HG02678 (cell line): ENCODE data around the gene EMID1.

Source experiments
- ATAC-seq: cut with Tn5 transposase; IDR thresholded peaks from one replicate; pipeline ENCODE4 v1.9.1; 2021; ENCODE audit warnings: mild to moderate bottlenecking, moderate library complexity; ENCODE audit not compliant: unreplicated experiment

The EMID1 gene

DNA sequence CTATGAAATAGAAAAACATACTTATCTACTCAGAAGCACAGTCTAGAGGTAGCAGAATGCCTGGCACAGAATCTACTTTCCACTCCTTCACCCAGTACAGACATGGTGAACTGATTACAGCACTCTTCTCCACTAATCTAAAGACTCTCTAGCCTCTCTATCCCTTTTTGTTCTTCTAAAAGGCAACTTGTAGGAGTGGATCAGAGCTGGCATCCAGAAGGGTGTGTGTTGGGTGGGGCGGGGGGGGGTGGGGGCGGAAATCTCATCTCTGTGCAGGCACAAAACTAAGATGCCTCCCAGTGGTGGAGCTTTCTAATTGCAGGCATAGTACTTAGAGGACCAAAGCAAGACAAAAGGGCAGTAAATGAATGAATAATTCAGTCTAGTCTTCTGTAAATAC is 11.5 kb upstream of the EMID1 start:
- ATAC-seq = no peak

DNA sequence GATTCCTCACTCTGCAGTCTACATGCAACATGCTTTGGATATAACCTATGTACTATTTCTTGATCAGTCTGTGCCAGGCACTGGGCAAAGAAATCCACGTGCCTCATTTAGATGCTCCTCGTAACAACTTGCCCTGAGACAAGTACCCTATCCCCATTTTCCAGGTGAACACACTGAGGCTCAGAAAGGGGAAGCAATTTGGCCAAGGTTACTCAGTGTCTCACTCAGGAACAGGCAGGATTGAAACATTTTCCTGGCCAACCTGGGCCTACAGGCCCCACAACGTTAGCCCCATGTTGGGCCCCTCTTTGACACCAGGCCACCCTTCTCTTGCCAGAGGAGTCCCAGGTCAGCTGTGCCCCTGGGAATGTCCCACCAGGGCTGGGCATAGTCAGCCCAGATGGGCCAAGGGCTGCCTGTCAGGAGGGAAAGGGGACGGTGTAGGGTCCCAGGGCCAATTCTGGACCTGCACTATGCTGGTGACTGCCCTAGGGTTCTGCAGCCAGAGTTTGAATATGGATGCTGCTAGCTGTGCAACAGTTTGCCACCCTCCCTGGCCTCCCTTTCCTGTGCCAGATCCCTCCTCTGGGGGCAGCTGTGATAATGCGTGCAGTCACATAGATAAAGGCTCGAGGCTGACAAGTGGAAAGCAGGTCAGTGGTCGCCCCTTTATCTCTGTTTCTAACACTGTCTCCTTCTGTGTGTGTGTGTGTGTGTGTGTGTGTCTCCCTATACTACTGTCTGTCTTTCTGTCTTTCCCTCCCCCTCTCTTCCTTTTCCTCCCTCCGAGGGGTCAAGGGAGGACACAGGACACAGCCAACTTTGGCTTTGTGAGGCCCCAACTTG is 10.4 kb upstream of the EMID1 start:
- no peak for ATAC-seq

DNA sequence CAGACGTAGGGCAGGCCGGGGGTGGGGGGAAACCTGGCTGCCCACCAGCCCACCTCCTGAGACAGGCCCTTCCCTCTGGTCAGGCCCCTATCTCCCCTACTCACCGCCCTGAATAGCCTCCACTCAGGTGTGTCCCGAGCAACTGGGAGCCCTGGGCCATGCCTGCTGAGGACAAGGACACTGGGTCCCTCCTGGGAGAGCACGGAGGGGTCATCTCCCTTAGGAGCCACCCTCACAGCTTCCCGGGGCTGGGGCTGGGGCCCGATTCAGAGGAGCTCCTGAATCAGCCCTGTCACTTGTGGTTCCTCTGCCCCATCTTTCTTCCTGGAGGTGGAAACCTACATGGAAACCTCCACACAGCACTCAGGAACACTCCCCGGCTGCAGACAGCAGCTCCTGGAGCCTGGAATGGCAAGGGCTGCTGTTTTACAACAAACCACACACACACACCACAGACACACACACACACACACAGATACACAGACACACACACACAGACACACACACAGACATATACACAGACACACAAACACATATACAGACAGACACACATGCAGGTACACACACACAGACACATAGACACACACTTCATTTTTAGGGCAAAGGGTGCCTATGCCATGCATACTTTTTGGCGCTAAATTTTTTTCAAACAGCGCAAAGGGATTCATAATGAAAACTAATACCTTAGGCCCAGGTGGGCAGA is 9.6 kb upstream of the EMID1 start:
- no peak for ATAC-seq

DNA sequence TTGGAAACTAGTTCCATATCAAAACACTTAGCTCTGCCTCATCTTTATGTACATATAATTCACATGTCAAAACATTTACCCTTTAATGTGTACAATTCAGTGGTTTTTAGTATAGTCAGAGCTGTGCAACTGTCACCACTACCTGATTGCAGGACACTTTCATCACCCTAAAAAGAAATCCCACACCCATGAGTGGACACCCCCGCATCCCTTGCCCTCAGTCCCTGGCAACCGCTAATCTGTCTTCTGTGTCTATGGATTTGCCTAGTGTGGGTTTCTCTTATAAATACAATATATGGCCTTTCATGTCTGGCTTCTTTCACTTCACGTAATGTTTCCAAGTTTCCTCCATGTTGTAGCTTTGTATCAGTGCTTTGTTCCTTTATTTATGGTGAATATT is 8.6 kb upstream of the EMID1 start:
- no peak for ATAC-seq

DNA sequence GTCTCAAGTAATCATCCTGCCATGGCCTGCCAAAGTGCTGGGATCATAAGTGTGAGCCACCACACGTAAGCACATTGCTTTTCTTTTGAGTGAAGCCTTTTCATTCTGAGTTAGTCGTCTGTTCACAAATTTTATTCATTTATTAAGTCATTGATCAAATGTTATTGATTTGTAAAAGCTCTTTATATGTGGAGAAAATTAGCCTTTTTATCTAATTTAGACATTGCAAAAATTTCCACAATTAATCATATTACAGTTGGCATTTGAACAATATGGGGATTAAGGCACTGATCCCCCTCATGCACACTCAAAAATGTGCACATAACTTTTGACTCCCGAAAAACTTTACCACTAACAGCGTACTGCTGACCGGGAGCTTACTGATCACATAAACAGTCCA is 7.5 kb upstream of the EMID1 start:
- no peak for ATAC-seq

DNA sequence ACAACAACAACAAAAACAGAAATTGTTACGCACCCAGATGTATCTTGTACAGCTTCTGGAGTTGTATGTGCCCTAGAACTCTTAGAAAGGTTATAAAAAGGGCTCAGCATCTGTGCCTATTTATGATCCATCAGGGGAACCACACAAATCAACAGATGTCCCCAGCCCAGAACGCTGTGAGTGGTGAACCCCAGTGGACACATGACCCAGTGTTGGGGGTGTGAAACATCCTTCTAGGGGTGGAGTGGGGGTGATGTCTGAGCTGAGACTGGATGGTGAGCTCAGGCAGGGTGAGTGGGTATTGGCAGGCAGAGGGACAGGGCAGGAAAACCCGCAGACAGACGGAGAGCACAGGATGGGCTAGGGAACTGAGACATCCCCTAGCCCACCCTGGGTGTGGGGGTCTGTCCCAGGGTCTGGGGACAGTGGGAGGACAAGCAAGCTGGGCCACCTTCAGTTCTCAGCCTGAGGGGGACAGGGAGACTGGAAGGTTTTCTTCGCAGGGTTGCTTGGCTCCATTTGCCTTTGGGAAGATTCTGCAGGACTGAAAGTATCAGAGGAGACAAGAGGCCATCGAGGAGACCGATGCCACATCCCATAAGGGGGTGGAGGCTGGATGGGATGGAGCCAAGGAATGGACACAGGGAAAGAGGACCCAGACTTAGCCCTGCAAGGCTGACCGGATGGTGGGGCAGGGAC is 5.8 kb upstream of the EMID1 start:
- no peak for ATAC-seq

DNA sequence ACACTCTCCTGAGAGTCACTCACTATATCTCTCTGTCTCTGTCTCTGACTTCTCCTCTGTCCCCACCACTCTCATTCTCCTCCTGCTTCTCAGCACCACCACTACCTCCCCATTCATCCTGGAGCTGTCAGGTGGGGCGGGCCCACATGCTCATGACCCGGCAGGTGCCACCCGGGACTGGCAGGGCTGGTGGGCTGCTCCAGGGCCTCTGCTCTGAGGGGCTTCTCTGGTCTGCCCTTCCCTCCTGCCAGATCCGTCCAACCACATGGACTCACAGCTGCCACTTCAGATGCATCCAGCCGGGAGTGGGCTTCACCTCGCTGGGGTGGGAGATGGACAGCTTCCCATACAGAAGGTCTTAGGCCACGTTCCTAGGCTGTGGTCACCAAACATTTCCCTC is 4.8 kb upstream of the EMID1 start:
- no peak for ATAC-seq

DNA sequence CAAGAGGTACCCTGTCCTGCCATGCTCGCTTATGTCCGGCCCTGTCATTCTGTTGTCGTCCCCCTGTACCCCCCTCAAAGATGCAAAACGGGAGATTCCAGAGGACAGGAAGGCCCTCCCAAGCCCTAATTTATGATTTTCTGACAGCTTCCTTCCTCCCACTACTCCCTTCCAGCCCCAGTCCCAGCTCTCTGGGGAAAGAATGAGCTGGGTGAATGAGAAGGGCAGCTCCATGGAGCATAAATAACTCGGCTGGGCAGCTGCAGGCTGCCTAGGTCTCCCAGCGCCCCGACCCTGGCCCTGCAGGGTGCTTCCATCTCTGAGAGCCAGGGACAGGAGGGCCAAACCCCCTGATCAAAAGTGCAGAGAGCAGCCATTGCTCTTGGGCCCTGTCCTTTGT is 3.9 kb upstream of the EMID1 start:
- no peak for ATAC-seq

DNA sequence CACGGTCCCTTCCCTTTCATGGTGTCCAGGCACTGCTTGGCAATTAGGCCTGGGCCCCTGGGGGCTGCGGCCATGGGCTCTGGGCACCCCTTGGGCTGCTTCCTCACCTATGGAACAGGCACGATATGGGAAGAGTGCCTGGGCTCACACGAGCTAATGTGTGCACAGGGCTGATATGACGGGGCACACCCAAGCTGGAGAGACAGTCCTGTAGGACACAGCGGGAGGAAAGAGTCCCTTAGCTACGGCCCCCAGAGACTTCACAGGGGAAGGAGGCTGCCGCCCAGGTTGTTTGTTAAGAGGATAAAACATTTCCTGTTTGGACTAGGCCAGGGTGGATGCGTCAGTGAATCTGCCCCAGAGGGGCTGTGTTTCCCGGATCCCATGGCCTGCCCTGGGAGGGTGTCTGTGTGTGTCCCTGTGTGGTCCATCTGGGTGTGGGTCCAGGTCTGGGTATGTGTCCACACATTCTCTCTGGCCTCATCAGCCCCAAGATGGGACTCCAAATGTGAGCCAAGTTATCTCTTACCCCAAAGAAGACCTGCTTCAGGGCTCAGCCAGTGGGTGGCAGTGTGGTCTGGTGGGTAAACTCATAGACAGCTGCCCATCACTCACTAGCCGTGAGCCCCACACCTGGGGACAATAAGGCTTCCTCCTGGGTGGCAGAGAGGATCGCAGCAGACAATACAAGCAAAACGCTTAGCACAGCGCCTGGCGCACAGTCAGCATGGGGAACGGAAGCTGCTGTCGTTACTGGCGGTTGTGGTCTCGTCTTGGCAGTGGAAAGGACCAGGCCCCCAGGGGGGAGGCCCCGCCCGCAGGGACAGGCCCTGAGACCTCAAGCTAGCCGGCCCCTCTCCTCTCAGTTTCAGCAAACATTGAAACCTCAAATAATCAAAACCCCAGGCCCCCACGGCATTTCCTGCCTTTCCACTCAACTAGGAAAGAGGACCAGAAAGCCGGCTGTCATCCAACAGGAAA is 3.2 kb upstream of the EMID1 start:
- ATAC-seq = peak; percentile 67

DNA sequence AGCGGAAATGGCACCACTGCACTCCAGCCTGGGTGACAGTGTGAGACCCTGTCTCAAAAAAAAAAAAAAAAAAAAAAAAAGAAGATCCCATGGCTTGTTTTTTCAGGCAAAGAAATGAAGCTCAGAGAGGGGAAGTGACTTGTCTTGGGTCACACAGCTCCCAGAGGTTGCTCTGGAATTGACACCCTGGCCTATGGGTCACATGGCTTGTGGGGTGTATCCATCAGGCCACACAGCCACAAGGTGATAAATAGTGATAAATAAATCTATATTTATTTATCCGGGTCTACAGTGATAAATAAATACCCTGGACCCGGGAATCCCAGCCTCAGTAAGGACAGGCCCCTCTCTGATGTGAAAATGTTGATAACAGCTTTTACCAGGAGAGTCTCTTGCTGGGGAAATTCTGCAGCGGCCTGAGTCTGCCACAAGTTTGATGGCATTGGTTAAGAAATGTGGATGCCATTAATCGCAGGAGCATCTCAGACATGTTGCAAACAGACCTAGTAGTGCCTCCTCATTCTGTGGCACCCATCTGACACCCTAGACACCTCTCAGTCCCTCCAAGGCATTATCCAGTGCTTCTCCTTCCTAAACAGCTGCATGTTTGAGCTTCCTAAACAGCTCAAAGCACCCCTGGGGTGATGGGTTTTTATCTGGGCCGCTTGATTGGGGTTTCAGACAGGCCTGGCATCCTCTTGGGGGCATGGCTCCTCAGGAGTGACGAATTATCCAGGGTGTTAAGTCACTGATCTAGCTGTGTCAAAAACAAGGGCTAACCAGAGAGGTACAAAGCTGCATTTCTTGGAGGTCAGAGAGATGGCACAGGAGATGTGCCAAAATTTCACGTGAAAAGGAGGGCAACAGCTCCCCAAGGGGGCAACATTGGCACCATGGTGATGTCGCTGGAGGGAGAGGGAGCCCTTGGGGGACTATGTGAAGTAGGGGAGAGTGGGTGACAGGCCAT is 1.9 kb upstream of the EMID1 start:
- no peak for ATAC-seq

DNA sequence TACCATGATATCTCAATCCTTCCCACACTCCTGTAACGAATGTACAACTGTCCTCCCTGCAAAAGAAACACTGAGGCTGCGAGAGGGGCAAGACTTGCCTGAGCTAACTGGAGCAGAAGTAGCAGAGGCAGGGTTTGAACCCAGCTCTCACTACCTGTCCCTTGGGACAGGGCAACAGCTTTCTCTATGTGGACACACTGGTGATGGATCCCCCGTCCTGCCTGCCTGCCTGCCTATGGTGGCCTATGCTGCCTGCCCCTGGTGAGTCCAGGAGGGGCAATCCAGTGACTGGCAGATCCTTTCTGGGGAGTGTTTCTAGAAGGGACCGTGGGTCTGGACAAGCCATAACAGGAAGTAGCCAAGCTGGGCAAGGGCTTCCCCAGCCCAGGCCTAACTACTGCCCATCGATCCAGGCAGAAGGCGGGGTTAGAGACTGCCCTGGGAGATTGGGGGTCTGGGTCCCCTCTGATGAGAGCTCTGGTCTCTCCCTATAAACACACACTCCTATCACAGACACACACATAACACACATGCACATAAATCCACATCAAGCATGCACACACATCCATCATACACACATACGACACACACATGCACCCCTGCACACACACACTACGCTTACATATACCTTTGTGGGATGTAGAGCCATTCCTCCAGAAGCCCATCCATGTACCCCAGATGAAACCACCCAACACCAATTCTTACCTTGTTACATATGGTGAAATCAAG is 1.1 kb upstream of the EMID1 start:
- no peak for ATAC-seq

DNA sequence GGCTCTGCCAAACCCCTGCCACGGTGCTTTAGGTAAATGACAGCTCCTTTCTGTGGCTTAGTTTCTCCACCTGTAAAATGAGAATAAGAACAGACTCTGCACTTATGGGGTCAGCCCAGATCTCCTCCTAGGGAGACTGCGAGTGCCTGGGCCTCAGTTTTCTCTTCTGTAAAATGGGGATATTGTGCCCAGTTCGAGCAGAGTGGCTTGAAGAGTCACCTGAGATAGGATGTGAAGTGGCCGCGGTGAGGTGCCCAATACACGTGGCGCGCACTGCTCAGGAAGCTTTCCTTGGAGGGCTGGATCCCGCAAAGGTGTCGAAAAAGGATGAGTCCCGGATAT is 473 bp upstream of the EMID1 start:
- ATAC-seq = no peak

DNA sequence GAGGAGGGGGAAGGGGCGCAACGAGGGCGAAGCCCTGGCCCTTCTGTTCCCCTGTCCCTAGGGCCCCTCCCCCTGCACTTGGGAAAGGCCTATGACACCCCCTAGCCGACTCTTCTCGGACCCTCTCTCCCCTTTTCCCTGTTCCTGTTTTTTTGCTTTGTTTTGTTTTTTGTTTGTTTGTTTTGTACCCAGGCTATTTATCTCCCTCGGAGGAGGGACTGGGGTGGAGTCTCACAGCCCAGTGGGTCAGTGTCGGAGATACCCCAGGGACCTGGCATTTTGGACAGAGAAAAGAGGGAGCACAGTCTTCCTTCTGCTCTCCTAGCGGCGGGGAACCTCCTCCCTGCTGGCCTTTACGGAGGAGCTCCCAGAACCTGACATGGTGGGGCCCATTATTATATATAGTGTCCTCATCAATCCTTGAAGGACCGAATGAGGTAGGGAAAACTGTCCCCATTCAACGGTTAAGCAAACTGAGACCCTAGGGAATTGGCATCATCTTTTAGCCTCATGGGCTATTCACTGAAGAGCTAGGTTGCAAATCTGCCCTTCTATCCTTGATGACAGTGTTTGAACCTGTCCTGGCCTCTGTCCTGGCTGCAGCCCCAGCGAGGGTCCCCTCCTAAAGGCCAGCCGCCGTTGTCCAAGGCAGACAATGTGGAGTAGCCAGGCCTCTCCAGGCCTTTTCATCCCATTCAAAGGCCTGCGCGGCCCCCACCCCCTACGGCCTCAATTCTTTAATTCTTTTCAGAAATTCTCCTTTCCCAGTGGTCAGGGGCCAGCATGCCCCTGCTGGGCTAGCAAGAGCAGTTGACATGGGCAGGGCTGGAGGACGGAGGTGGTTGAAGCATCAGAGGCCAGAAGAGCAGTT is 911 bp downstream of the EMID1 start:
- ATAC-seq = no peak

DNA sequence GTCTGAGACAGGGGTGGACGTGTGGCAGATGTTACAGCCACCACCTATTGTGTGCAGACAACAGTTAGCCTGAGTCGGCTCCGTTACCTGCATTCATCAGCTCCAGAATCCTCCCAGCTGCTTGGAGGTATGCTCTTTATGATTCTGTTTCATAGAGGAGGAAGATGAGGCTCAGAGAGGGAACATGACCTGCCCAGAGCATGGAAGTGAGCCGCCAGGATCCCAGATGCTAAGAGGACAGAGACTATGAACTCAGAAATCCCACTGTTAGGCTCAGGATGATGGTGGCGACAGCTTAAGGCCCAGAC is 1.5 kb downstream of the EMID1 start:
- no peak for ATAC-seq

DNA sequence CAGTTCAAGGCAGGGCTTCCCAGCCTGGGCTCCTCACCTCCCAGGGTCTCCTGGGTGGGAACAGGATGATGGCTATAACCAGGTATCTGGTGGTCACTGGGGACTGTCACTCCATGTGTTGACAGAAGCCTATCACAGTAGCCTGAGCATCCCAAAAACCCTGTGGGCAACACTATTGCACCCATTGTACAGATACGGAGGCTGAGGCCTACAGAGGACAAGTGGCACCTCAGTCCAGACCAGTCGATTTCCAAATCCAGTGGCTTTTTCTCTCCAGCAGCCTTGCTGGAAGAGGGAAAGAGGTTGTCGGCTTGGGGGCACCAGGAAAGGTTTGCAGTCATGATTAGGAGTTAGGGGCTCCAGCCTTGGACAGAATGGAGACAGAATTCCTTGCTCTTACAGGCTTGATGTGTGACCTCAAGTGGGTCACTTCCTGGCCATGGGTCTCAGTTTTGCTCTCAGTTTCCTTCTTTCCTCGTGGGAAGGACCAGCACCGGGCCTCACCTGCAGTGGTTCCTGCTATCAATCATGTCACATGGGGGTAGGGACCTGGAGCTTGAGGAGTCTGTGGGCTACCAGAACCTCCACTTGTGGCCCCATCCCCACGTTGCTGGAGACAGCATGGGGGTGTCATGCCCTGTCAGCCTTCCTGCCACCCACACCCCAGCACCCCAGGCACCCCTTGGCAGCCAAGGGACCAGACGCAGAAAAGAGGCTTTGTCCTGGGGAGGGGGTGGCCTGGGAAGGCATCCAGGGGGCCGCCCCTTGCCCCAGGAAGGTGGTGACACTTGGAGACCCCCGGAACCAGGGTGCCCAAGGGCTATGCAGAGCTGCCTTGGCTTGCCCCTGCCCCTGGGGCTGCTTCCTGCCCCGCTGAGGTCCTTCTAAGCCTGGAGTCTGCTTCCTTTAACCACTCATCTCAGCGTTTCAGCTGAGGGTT is 2.1 kb downstream of the EMID1 start:
- no peak for ATAC-seq

DNA sequence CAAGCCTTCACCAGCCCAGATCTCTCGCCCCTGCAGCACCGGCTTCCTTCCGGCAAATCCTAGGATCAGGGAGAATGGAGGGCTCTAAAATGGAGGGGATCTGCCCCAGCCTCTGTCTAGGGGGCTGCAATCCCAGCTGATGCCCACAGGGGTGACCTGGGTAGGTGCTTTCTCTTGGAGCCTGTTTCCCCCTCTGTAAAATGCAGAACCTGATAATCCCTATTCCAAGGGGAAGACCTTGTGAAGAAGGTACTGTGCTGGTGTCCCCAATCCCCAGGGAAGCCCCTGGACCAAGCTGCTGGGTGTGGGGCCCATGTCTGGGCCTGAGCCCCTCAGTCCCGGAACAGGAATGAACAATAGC is 2.8 kb downstream of the EMID1 start:
- no peak for ATAC-seq

DNA sequence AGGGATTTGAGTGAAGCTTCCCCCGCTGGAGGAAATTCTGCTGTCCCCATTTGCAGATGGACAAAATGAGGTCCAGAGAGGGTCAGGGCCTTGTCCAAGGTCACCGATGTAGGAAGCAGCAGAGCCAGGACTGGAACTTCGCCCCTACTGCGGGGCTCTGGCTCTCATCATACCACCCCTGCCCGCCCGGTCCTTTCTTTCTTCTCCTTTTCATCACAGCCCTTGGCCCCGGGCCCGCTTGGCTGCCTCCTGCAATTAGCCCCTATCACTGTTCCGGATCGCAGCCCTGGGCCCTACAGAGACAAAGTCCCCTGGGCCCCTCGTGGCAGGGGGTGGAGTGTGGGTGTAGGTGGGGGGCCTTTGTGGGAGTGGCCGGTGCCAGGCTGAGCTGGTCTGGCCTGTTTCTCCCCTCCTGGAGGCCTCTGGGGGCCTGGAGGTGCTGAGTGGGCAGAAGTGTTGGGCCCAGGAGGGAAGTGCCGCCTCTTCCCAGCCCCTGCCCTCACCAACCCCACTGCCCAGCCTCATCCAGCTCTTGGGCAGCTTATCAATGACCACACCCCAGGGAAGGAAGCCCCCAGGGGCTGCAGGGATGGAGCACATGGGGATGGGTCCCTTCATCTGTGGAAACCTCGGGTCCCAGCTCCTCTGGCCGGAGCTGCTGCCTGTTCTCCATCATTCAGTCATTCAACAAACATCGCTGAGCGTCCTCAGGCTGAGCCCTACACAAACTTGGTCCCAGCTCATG is 3.4 kb downstream of the EMID1 start:
- ATAC-seq = no peak
